Activated CD4-positive, CD25-positive, alpha-beta regulatory T cell treated with anti-CD3 and anti-CD28 coated beads, Interleukin-2, amount 50 U/mL, for 24 hours (primary cell): Measurements from ENCODE around the gene C2orf15.
"Not testable (repeated sequence)": the region's sequence is repeated elsewhere in the genome, so short reads cannot be mapped to it uniquely, and the experiment has no call there.

Source experiments
- ATAC-seq, 2 donors: fragments of 150-1000 bp; cut with Tn5 transposase; one replicate each; pipeline ENCODE4 v1.10.0; 2021; ENCODE audit warnings: mild to moderate bottlenecking in 1 of 2, moderate library complexity in 1 of 2

C2orf15 gene

DNA sequence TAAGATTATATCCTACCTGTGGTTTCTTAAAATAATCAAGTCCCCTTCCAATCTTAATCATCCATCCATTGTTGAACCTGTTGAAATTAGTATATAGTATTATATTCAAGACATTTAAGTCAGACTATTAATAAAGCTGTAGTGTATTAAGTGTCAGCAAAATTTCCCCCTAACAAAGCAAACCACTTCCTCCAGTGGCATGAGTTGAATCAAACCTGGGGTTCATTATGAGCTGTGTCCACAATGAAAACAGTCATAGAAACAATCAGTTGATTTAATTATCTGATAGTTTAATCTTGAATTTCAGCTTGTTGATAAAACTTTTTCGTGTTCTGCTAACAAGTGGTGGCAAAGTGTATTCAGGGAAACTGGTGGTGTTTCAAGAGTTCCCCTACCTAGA lies 28.0 kb downstream of the C2orf15 start:
- peak; percentile 76 to 88 for ATAC-seq

DNA sequence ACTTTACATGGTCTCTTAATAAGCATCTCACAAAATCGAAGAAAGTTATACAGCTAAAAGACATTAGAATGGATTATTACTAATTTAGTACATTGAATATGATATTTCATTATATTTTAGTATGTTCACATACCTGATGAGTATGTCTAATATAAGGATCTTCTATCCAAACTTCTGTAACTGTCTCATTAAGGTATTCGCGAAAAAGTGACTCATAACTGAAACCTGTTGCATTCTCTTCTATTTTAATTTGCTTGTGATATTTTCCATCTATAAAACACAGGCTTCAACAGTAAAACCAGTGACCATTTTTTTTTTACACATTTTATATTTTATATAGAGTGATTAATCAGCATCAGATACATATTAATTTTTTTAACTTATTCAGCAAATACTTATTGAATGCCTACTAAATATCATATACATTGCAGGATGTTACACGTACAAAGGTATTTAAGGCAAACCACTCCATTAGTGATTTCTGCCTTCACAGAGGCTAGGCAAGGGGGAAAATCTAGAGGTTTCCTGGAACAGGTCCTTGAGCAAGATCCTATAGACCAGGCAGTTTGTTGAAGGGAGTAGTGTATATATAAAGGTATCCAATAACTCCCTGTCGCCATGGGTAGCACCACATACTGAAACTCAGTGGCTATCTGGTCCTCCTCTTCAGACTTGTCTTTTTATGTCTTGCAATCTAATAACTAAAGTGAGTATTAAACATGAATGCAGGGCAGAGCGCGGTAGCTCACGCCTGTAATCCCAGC lies 30.1 kb downstream of the C2orf15 start:
- peak in 1 of 2 donors; percentile 47 for ATAC-seq

- peak; percentile 93 to 94 for ATAC-seq
Observed at GRCh38 chr2:99180755-99181623, 39.5 kb downstream of the C2orf15 start, which contains the start of the genes MITD1 and MRPL30. Gene MITD1 (minus strand): TSS chr2:99181058. CDS start chr2:99180981, 77 bp downstream. Gene MRPL30 (plus strand): TSS chr2:99181184. CDS start chr2:99186204, 5,020 bp downstream.

GRCh38 chr2:99181624-99182000 lies 40.1 kb downstream of the C2orf15 start:
- ATAC-seq: no peak

DNA sequence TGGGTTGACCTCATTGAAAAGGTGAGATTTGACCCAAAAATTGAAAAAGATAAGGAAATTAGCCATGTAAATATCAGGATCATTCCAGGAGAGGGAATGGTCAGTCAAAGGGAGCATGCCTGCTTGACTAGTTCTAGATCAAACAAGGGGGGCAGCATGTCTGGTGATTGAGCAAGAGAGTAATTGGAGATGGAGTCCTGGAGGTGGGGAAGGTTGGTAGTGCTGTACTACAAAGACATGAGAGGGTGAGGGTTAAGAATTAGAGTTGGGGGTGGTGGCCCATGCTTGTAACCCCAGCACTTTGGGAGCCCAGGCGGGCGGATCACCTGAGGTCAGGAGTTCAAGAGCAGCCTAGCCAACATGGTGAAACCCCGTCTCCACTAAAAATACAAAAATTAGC lies 41.5 kb downstream of the C2orf15 start:
- no peak for ATAC-seq

- no peak for ATAC-seq
Observed at GRCh38 chr2:99184811-99185210, 43.3 kb downstream of the C2orf15 start.

DNA sequence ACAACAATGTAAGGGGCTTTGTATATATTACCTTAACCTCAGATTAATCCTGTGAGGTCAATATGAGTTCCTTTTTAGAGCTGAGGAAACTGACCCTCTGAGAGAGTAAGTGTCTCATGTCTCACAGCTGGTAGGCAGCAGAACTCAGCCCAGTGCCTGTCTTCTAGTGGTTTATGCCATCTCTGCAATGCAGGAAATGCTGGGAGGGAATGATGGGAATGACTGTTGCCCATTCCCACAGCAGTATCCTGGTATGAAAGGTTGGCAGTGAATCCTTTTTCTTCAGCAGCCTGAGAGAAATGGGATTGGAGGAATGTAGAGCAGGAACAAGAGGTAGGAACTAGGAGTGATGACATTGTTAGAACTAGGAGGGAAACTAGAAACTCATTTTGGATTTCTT lies 45.5 kb downstream of the C2orf15 start:
- no peak for ATAC-seq

- ATAC-seq: no peak
Observed at GRCh38 chr2:99188357-99188756, 46.9 kb downstream of the C2orf15 start.

- ATAC-seq: no peak
Observed at GRCh38 chr2:99190548-99190947, 49.0 kb downstream of the C2orf15 start.

GRCh38 chr2:99192364-99192763 lies 50.9 kb downstream of the C2orf15 start:
- not testable (repeated sequence) for ATAC-seq

DNA sequence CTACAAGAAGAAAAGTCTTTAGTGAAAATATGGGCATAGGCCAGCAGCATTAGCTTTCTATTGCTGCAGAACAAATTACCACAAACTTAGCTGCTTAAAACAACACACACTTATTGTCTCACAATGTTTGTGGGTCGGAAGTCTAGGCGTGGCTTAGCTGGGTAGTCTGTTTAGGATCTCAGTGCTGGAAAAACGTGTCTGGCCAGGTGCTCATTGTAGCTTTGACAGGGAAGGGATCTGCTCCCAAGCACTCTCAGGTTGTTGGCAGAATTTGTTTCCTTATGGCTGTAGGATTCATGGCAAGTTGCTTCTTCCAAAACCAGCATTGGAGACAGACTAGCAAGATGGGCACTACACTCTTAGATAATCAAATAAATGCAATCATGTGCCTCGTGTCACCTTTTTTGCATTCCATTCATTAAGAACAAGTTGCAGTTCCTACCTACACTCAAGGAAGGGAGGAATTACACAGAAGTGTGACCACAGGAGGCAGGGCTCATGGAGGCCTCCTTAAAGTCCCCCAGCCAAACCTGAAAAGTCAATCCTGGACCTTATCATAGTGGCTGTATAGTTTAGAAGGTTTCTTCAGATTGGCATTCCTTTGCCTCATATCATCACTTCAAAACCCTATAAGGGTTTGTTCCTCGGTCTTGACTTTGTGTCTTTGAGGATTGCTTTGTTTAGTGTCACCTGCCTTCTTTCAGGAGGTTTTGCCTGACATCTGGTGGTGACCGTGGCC lies 56.8 kb downstream of the C2orf15 start:
- no peak for ATAC-seq

- ATAC-seq: no peak
Observed at GRCh38 chr2:99200076-99200800, 58.7 kb downstream of the C2orf15 start.
